ENCODE results near the gene TP53TG3C. TPM values are rescaled to one million over a fixed set of nuclear protein-coding genes. Genes with fewer than 3 reads are reported as not detected.
"Not testable (repeated sequence)": the region's sequence is repeated elsewhere in the genome, so short reads cannot be mapped to it uniquely, and the experiment has no call there.

The TP53TG3C gene, protein sequence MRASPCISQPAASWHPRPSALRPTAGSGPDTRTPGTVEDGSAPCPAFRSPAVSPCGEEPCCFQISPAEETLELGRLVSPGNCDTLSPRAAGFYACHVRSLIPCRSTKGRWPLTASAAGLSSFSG
- total RNA-seq (not detected), polyA plus RNA-seq (ENCODE audit: insufficient read length in 2 of 2) (under 1 TPM in 1 of 2 donors, not detected in 1; 0.65 TPM)
- long read RNA-seq, donor 1 = 0 reads
- long read RNA-seq, donor 2 = 0 reads
- long read RNA-seq, donor 3 = 0 reads
- long read RNA-seq, donor 4 = 0 reads

DNA sequence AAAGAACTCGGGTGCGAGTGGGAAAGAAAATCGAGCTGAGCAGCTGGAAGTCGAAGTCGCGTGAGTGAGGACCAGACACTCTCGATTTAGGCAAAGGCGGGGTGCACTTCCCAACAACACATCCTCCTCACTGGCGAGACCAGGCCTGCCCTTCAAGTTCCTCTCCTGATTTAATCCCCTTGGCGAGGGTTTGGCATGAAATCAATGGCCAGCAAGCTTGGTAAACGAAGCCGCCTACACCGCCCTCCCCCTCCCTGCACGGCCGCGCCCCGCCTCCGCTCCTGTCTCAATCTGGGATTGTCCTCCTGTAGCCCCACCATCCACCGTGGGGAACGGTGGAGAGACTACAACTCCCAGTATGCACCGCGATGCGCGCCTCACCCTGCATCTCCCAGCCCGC, at the start of gene TP53TG3C:
Gene TP53TG3C, plus strand, starts transcription at position 301 of the 400 bp plus-strand sequence. Its CDS starts 68 bp downstream, at position 369.
- DNase-seq (ENCODE audit: low read depth in 4 of 6, low spot score in 6 of 6) = not testable (repeated sequence)

More for the DNA sequence above, at the start of gene TP53TG3C:
- not testable (repeated sequence) for H3K27me3 ChIP-seq (ENCODE audit: control insufficient read depth, insufficient read depth, low read length); H3K4me3 ChIP-seq (ENCODE audit: low read depth, low read length); H3K36me3 ChIP-seq (ENCODE audit: control insufficient read depth, insufficient read depth, low read length); H3K9me3 ChIP-seq (ENCODE audit: control insufficient read depth, insufficient read depth, low read length); H3K4me1 ChIP-seq (ENCODE audit: control insufficient read depth, insufficient read depth, low read length); H3K27ac ChIP-seq (ENCODE audit: low read depth, low read length)
- WGBS (ENCODE audit: insufficient coverage) = no CpG with 5 or more reads among the region's 25 CpGs

Small RNA genes lying within 50 kb of the gene (small RNA-seq; reads per million reads assigned to genes)
- gene AC138869.1 (ENCODE audit: low replicate concordance) = not detected

Other genes with a start within 250 kb of the TP53TG3C start
- not detected for gene TP53TG3E, start 110.1 kb downstream of the TP53TG3C start, total RNA-seq
- under 1 TPM in 1 of 2 donors, not detected in 1; 0.71 TPM for gene TP53TG3E, start 110.1 kb downstream of the TP53TG3C start, polyA plus RNA-seq (ENCODE audit: insufficient read length in 2 of 2)
- gene TP53TG3B, start 166.6 kb downstream of the TP53TG3C start, total RNA-seq = not detected
- not detected for gene TP53TG3B, start 166.6 kb downstream of the TP53TG3C start, polyA plus RNA-seq (ENCODE audit: insufficient read length in 2 of 2)